Measurements from ENCODE around the gene GALNT16.
"Not testable (repeated sequence)": the region's sequence is repeated elsewhere in the genome, so short reads cannot be mapped to it uniquely, and the experiment has no call there.

GALNT16 gene

DNA sequence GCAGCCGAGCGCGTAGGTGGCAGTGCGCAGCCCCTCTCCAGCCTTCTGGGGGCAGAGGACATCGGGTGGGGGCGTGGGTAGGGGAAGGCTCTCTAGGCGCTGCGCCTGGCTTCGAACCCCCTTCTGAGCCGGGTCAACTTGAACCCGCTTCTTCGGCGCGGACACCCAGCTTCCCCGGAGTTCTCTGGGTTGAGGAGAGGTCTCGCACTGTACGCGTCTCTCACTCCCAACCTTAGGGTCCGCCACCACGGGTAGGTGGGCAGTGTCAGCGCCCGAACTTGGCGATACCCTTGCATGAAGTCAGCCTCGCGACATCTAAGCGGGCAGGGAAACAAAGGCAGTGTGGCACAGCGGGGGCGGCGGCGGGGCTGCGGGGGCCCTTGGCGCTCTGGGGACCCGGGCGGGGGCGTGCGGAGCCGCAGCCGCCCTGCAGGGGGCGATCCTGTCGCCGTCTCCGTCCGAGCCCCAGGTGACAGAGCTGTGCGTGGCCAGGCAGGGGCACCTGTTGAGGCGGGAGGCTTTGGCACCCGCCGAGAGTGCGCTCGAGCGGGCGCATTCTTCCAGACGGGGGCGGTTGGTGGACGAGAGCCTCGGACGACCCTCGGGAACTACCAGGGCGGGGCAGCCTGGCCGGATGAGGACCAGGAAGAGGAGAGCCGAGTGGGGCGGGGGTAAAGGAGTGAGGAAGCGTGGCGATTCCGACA is 1.1 kb downstream of the GALNT16 start:
- peak; percentile 28 for DNase-seq

- DNase-seq: no peak
Measured at GRCh38 chr14:69261761-69262331, 1.9 kb downstream of the GALNT16 start.

GRCh38 chr14:69262516-69262915 is 2.6 kb downstream of the GALNT16 start:
- DNase-seq: no peak

DNA sequence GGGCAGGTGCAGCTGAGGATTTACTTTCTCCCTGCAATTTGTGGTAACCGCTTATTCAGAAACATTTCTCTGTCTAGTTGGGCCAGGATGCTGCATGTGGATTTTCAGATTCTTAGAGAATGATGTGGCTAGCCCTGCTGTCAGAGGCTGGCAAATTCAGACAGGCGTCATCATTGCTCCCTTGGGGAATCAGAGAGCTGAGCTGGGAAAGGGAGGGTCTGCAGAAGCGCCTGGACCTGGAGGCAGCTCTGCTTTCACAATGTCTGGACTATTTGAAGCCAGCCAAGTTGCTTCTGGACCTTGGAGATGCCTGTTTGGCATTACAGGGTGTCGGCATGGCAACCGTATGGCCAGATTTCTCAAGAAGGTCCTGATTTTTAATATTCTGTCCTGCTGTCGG is 3.4 kb downstream of the GALNT16 start:
- no peak for DNase-seq

GRCh38 chr14:69263771-69264170 is 3.8 kb downstream of the GALNT16 start:
- DNase-seq: no peak

DNA sequence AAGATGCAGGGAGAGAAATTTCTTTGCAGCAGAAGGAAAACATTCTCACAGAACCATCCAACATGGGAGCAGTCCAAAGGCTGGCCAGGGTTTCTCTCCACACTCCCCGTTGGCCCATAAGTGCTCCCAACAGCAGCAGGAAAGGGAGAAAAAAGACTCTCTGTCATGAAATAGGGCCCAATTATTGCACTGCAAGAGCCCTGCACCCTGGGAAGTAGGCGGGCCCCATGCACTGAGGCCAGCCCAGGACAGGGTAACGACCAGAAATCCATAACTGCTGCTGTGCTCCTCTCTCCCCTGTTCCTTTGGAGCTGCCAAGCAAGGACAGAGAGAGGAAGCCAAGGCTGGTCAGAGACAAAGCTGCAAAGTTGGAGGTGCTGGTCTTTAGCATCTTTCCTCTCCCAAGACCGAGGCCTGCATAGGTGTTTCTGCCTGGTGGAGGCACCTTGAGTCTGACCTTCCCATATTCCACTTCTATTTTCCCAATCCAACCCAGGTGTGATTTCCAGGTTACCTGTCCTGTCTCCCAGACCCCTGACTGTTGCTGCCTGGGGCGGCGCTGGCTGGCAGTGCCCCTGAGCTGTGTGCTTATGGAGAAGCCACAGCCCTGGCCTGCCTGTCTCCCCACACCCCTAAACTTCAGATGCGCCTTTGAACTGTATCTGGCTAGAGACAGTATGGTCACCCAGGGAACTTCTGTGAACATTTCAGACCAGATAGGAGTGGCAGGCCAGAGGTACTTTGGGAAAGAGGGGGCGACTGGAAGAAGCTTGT is 6.8 kb downstream of the GALNT16 start:
- no peak for DNase-seq

GRCh38 chr14:69267492-69267891 is 7.5 kb downstream of the GALNT16 start:
- no peak for DNase-seq

GRCh38 chr14:69268223-69268622 is 8.3 kb downstream of the GALNT16 start:
- DNase-seq: no peak

GRCh38 chr14:69268763-69269162 is 8.8 kb downstream of the GALNT16 start:
- no peak for DNase-seq

DNA sequence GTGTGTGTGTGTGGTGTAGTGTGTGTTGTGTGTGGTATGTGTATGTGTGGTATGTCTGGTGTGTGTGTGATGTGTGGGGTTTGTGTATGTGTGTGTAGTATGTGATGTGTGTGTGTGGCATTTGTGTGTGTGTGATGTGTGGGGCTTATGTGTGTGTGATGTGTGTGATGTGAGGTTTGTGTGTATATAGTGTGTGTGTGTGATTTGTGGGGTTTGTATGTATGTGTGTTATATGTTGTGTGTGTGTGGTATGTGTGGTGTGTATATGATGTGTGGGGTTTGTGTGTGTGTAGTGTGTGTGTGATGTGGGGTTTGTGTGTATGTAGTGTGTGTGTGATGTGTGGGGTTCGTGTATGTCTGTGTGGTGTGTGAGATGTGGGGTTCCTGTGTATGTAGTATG is 9.4 kb downstream of the GALNT16 start:
- DNase-seq: no peak

GRCh38 chr14:69270097-69270496 is 10.1 kb downstream of the GALNT16 start:
- DNase-seq: no peak

DNA sequence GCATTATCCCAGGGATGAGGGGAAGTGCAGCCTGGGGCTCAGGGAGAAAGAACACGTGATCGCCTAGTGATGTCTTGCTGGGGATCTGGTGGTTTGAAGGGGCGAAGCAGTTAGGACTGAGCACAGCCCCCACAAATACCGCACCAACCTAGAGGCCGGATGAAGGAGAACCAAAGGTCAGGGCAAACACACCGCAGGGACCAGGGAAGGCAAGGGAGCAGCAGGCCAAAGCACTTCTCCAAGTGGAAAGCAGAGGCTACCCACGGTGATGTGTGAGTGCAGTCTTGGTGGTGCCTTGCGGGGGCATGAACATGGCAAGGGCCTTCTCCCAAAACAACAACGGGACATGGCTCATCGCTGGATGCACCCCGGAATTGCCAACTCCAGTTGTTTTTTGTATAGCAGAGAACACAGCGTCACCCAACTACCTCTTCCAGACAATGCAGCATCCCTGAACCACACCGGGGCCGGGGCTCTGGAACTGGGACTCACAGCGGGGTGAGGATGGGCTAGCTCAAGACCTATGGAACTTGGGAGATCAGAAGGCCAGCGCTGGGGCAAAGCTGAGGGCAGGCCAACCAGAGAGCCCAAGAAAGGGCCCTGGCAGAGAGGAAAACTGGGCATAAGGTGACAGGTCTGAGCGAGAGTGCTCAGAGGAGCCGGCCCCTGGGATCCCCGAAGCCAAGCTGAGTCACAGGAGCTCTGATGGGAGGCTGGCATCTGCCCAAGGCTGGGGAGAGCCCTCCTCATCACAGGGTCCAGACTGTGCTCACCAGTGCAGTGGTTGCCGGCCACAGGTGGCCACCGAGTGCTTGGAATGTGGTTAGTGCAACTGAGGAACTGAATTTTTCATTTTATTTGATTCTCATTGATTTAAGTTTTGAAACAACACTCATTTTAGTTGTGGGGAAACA is 11.1 kb downstream of the GALNT16 start:
- no peak for DNase-seq

- DNase-seq: no peak
Measured at GRCh38 chr14:69274321-69274720, 14.4 kb downstream of the GALNT16 start.

DNA sequence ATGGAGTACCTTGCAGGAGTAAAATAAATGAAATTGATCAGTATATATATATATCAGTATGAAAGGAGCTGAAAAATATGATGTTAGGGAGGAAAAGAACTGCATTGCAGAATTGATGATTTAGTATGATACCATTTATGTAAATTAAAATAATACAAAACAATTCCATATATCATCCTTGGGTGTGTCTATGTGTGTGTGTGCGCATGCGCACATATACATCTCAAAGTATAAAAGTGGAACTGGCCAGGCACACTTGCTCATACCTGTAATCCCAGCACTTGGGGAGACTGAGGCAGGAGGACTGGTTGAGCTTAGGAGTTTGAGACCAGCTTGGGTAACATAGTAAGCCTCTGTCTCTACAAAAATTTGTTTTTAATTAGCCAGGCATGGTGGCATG is 15.4 kb downstream of the GALNT16 start:
- DNase-seq: no peak

DNA sequence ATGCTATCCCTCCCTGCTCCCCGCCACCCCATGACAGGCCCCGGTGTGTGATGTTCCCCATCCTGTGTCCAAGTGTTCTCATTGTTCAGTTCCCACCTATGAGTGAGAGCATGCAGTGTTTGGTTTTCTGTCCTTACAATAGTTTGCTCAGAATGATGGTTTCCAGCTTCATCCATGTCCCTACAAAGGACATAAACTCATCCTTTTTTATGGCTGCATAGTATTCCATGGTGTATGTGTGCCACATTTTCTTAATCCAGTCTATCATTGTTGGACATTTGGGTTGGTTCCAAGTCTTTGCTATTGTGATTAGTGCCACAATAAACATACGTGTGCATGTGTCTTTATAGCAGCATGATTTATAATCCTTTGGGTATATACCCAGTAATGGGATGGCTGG is 17.4 kb downstream of the GALNT16 start:
- DNase-seq: not testable (repeated sequence)

DNA sequence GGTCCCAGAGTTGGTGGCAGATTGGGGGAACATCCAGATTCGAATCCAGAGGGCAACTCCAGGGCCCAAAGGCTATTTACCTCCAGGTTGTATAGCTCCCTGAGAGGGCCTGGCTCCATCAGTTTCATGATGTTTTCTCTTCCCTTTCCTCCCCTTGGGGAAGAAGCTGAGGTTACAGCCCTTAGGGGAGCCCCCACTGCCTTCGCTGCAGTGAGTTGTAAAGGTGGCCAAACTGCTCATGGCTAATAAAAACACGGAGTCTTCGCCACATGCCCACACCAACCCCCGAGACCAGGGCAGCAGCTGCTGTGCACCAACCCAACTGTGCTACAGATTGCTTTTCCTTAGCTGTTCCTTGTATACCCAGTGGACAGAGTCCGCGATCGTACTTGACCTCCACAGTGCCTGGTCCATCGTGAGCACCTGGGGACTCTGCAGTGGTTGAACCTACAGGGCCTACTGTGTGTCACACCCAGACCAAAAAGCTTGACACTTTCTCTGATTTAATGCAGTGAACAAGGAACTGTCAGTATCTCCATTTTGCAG is 20.9 kb downstream of the GALNT16 start:
- DNase-seq: no peak

GRCh38 chr14:69281450-69282169 is 21.7 kb downstream of the GALNT16 start:
- no peak for DNase-seq

DNA sequence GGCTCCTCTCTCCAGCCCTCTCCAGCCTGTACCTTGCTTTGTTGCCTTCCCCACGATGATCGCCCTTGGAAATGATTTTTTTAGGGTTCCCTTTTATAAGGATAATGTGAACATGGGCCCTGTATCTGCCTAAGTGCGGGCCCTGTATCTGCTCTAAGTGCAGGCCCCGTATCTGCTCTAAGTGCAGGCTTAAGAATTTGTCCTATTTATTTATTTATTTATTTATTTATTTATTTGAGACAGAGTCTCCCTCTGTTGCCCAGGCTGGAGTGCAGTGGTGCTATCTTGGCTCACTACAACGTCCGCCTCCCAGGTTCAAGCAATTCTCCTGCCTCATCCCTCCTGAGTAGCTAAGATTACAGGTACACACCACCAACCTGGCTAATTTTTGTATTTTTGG is 22.5 kb downstream of the GALNT16 start:
- DNase-seq: no peak

- DNase-seq: no peak
Measured at GRCh38 chr14:69284170-69284569, 24.2 kb downstream of the GALNT16 start.

GRCh38 chr14:69285661-69286255 is 25.8 kb downstream of the GALNT16 start:
- no peak for DNase-seq

Data from NCI-H1105 (cell line).